ENCODE measurements around the gene SKI.
"Not testable (repeated sequence)": the region's sequence is repeated elsewhere in the genome, so short reads cannot be mapped to it uniquely, and the experiment has no call there.

Gene SKI

DNA sequence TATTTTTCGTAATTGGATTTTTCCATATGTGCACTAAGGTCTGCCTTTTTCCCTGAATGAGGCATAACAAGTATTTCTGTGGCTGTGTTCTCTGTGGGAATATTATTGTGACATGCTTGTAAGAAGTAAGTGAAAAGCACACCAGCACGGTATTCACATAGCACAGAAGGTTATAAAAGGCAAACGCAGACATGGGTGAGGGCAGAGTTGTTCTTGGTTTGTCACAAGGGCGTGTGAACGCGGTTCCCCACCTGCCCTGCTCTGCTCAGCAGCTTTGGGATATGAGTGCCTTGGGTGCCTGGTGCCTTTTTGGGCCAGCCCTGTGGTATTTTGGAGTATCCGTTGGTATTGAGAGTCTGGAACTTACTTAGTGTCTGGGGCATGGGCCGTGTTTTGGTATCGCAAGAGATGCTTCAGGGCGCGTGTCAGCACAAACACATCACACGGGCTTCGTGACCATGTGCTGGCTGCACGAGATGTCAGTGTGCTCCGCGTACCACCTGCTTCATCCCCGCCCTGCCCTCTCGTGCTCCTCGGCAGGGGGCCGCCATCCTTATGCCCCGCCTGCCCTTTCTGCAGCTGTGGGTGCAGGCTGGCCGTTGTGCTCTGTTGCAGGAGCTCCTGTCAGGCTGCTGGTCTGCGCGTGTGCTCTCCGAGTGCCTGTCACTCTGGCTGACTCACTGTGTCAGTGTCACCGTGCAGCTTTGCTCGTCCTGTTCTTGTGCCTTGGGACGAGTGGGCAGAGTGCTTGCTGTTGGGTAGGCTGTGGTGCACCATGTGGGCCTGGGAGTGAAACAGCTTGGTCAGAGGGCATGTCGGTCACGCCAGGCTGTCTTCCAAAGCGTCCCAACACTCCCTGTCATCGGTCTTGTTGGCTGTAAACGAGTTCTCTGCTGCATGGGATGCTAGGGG lies 15.0 kb downstream of the SKI start:
- DNase-seq (ENCODE audit: low read depth in 2 of 2): no peak

DNA sequence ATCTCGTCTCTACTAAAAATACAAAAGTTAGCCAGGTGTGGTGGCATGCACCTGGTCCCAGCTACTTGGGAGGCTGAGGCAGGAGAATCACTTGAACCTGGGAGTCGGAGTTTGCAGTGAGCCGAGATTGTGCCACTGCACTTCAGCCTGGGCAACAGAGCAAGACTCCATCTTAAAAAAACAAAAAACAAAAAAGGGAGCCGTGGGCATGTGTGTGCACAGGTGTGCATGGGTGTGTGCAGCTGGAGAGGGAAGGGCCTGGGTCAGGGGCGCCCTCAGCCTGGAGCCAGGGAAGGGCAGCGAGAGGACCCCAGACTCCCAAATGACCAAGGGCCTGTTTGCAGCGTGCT lies 18.9 kb downstream of the SKI start:
- not testable (repeated sequence) for DNase-seq (ENCODE audit: low read depth in 2 of 2)

DNA sequence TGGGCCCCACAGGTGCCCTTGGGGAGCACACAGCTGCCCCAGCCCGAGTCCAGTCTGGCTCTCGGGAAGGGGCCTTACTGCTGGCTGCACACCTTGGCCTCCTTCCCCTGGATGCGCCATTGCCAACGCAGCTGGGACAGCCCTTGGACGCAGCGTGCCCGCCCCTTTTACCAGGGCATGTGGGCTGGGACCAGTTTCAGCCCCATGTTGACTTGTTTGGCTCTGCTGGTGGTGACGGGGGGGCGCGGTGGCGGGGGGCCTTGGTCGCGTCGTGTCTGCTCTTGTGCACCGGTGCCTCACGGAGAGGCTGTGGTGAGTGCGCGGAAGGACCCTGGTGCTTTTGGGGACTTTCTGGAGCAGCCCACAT lies 19.6 kb downstream of the SKI start:
- no peak for DNase-seq (ENCODE audit: low read depth in 2 of 2)

DNA sequence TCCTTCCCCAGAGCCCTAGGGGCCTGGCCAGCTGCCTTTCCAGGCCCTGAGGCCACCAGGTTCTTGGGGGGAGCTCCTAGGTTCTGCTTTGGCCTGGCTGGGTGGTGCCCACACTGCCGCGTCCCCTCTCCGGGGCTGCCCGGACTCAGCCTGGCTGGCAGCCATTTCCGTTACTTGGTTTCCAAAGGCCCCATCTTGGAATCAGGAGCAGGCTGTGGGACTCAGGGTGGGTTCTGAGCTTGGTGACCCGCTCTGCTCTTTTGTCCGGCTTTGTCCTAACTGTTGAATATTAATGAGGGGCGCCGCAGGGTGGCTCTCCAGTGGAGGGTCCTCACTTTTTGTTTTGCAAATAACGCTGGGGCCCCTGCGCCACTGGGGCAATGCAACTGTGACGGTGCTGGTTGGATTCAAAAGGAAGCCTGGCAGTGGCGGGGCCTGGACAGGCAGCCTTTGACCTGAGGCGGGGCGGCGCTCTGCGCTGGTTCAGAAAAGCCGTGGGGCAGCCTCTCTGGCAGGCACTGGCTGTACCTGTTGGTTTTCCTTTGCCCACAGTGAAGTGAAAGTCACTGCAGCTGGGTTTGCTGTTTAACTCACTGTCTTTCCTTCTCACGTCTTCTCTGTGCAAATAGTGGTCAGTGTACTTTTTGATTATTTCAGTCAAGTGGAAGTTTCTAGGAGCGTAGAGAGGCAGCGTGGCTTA lies 20.2 kb downstream of the SKI start:
- no peak for DNase-seq (ENCODE audit: low read depth in 2 of 2)

DNA sequence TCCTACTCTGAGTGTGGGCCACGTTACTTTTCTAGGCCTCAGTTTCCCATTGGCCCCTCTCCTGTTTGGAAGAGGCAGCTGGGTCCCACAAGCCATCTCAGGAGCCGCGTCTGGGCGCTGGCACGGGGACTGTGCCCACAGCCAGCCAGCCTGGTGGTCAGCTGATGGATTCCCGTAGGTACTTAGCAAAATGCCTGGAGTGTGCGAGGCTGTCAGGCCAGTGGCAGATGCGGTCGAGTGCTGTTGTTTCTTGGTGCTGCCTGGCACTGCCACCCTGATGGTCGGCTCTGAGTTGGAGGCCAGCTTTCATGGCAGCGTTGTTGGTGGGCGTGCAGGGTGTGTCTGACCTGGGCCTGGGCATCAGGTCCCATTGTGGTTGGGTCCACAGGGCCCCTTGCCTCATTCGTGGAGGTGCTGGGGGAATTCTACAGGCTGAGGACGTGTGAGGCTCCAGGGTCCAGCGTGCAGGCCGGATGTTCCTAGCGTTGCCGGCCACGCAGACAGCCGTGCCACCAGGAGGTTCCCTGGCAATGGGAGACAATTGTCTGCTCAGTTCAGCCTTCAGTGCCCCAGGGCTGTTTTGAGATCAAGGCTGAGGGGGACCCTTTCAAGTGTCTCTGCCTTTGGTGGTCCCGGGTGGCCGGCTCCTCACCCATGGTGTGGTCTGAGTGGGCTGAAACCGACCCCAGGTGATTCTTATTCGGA lies 20.9 kb downstream of the SKI start:
- DNase-seq (ENCODE audit: low read depth in 2 of 2): no peak

DNA sequence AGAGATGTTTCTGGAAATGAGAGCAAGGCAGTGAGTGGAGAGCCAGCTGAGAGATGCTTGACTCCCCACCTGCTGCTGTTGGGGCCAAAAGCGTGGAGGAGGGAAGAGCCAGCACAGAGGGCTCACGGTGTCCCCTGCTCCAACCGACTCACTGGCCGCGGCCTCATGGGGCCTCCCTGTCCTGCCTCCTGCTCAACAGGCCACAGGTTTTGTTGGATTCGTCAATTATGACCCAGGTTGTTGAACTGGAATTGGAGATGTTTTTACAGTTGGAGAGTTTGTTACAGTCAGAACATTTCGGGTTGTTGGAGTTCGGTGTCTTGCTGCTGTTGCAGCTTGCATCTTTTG lies 21.4 kb downstream of the SKI start:
- no peak for DNase-seq (ENCODE audit: low read depth in 2 of 2)

DNA sequence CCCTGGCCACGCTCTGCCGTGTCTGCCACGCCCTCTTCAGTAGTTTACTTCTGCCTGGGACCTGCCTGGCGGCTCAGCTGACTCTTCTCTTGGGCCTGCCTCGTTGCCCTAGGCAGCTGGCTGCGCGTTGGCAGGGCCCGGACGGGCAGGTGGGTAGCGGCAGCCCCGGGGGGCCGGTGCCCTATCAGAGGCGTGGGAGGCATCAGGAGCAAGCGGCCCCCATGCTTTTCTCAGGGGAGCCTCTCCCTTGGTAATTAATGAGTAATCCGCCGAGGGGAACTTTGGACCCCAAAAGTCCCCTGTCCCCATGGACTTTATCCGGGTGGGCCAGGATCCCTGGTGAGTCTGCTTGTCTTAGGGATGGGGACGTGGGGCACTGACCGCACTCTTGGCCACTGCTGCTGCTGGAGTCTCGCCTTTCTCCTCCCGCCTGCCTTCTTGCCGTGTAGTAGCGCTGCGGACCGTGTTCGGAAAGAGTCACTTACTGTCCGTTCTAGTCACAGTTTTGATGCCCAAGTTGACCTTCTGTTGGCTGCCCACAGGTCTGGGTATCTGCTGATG lies 22.7 kb downstream of the SKI start:
- no peak for DNase-seq (ENCODE audit: low read depth in 2 of 2)

DNA sequence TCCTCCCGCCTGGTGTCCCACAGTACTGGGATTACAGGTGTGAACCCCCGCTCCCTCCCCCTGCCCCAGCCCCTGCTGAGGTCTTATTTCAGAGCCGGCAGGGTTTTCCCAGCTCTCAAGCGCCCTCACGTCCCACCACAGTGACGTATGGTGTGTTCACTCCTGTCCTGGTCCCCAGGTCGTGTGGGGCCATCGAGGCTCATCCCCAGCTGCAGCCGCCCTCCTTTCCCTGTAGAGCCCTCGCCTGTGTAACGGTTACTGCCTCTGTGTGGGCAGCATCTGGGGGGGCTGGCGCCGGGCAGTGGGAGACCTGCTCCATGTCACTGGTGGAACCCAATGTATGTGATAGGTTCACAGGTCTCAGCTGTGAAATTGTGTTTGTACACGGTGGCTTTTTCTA lies 23.2 kb downstream of the SKI start:
- no peak for DNase-seq (ENCODE audit: low read depth in 2 of 2)

DNA sequence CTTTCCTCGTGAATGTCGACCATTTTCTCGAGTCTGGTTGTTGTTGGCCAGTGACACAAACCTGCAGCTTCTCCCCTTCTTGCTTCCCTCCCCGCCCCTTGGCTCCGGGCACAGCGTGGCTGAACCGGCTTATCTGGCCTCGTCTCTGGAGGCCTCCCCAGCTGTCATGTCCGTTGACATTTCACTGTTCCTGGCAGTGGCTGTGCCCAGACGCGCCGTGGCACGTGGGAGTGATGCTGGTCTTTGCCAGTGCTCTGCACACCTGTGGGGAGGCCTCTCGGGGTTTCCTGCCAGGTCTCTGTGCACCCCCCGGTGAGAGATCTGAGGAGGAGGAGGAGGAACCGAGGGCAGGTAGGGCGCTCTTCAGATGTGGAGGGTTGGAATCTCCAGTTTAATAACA lies 23.7 kb downstream of the SKI start:
- no peak for DNase-seq (ENCODE audit: low read depth in 2 of 2)

DNA sequence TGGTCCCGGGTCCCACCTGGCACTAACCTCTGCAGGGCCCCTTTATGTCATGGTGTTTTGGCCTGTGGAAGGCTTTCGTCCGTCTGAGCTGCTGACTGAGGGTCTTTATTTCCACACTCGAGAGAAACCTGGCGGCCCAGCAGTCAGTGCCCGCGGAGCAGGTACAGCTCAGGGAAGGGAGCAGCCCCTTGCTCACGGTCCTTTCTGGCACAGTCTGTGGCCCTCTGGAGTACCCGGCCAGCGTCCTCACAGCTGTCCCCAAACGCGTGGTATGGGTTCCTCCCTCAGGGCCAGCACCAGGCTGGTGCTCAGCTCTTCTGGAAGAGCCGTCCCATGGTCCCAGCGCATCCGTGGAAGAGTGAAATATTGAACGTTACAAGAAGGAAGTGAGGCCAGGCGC lies 24.3 kb downstream of the SKI start:
- DNase-seq (ENCODE audit: low read depth in 2 of 2): no peak

DNA sequence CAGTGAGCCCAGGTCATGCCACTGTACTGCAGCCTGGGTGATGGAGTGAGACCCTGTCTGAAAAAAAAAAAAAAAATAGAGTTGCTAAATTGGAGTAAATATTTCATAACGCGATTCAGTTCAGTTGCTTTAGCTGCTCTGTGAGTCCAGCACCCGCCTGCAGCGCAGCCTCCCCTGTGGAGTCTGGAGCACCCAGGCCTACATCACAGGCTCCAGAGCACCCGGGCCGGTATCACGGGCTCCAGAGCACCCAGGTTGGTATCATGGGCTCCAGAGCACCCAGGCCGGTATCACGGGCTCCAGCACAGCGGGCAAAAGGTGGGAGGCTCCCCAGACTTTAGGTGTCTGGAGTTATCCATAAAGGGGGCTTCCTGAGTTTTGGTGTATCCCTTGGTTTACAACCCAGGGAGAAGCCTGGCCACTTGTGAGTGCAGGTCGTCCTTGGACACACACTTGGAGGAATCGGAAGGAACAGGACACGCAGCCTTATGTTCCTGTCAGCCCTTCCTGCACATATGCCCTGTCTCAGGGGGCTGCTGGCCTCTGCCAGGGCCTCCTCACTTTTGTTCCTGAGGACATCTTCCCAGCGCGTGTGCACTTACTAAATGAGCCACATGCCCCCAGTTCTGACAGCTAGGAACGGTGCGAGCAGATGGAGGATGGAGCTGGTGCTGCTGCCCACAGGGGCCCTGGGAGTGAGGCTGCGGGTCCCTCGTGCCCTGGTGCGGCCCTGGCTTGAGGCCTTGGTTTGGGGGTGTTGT lies 25.1 kb downstream of the SKI start:
- DNase-seq (ENCODE audit: low read depth in 2 of 2): no peak

DNA sequence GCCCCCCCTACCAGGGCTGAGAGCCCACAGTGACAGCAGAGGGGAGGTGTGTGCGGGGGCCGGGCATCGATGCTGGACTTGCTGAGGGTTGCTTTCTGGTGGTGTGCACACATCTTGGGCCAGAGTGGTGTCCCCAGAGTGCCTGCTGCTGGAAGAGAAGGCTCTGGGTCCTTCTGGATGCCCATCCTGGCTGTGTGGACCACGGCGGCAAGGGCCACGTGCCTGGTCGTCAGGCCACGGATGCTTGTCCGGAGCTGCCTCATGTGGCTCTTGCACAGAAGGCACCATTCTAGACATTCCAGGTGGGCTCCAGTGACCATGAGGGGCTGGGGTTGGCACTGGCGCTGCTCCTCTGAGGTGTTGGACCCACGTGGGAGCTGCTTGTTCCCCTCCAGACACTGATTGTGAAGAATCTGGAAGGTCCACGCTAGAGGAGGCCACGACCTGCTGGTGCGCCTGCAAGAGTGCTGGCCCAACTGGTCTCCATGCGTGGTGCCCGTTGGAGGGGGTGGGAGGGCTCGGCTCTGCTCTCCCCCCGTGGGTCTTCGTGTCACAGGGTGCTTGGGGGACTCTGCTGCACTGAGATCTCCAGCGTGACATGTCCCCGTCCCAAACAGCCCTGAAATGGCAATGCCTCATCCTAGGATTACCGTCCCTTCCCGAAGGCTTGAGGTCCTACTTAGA lies 25.8 kb downstream of the SKI start:
- no peak for DNase-seq (ENCODE audit: low read depth in 2 of 2)

DNA sequence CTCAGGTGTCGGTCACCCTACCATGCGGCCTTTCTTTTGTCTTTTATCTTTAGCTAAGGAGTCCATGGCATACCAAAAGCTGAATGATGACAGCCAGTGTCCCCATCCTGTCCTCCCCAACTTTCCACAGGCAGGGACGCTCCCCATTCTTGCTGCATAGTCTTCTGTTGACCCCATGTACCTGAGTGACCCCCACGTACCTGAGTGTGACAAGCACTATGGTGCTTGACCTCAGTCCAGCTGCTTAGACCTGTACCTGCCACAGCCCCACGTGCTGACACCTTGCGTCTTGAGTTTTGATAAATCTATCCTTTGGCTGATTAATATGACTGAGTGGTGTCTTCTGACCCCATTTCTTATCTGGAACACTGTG lies 26.9 kb downstream of the SKI start:
- no peak for DNase-seq (ENCODE audit: low read depth in 2 of 2)

DNA sequence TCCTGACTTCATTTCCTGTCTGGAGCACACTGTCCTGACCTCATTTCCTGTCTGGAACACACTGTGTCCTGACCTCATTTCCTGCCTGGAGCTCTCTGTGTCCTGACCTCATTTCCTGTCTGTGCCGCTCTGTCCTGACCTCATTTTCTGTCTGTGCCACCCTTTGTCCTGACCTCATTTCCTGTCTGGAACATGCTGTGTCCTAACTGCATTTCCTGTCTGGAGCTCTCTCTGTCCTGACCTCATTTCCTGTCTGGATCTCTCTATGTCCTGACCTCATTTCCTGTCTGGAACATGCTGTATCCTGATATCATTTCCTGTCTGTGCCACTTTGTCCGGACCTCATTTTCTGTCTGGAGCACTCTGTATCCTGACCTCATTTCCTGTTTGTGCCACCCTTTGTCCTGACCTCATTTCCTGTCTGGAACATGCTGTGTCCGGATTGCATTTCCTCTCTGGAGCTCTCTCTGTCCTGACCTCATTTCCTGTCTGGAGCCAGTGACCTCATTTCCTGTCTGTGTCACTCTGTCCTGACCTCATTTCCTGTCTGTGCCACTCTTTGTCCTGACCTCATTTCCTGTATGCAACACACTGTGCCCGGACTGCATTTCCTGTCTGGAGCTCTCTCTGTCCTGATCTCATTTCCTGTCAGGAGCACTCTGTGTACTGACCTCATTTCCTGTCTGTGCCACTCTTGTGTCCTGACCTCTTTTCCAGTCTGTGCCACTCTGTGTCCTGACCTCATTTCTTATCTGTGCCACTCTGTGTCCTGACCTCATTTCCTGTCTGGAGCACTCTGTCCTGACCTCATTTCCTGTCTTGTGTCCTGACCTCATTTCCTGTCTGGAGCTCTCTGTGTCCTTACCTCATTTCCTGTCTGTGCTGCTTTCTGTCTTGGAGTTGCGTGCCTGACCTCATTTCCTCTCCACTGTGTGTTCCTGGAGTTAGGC lies 27.6 kb downstream of the SKI start:
- peak in 1 of 2 donors; percentile 51 for DNase-seq (ENCODE audit: low read depth in 2 of 2)

DNA sequence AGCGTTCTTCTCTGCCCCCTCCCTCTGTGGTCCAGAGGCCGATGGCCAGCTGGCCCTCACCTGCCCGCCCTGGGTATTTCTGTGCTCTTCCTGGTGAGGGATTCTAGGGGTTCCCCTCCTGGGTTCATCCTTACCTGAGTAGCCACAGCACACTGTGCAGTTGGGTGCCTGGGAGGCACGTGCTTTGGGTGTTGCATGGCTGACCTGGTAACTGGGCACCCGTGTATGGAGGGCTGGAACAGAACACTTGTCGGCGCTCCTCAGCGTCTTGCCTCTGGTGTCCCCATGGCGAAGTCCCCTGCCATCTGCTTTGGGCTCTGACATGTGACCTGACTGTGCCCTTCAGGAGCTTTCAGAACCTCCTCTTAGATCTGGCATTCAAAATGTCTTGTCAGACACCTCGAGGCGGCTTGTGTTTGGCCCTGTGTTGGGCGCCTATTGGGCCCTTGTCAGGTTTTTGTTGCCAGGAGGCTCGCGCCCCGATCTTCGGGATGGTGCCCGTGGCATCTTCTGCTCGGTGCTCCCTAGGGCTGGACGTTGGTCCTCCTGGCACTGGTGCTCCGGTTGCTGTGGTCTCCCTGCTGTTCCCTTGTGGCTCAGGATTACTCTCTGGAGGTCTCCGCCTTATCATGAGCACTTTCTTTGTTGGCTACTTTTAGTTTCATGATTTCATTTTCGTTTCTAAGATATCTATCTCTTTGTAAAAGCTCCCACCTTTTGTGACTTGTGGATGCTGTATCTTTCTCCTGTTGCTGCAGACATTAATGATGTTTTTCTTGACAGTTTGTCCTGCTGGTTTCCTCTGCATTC lies 28.5 kb downstream of the SKI start:
- DNase-seq (ENCODE audit: low read depth in 2 of 2): no peak

DNA sequence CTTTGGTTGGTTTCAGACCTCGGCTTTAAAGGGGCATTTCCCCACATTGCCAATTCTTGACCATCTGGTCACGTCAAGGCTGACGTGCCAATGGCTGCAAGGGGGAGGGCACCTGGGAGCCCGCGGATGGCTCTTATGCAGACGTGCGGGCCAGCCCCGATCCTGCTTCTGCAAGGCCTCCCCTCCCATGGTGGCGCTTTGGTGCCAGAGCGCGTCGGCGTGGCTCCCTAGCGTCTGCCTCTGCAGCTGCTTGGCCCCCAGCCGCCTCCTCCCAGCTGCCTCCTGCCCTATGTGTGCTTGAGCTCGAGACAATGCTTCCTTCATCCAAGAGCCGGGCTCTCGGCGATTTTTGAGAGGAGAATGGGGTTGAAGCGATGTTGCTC lies 29.1 kb downstream of the SKI start:
- no peak for DNase-seq (ENCODE audit: low read depth in 2 of 2)

DNA sequence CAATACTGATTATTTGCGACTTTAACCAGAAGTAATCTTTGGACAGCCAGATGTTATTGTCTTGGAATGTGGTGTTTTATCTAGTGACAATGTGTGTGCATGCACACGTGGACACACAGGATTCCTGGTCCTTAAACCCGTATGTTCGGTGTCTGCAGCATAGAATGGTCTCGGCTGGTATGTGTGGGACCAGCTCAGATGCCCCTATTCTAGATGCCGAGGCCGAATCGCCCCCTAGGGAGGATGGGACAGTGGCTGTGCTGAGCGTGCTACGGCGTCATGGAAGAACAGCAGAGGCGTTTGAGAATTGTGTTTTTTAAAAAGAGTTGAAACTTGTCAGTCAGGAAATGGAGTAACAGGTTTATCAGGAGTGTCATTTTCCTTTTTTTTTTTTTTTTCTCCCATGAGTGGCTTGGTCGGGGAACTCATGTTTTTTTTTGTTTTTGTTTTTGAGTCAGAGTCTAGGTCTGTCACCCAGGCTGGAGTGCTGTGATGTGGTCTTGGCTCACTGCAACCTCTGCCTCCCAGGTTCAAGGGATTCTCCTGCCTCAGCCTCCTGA lies 30.1 kb downstream of the SKI start:
- DNase-seq (ENCODE audit: low read depth in 2 of 2): no peak

DNA sequence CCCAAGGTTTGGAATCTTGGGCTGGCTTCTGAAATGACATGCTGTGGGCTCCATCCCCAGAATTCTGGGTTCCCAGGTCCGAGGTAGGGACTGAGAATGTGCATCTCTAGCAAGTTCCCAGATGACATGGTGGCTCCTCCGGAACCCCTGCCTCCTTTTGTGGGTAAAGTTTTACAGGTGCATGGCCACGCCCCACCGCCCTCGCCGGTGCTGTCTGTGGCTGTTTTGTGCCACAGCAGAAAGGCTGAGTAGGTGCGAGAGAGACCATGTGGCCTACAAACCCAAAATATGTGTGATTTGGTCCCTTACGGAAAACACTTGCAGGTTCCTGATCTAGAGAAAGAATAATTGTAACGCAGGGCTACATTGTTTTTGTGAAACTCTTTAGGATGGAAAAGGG lies 30.9 kb downstream of the SKI start:
- peak in 1 of 2 donors; percentile 52 for DNase-seq (ENCODE audit: low read depth in 2 of 2)

Data from stimulated activated CD8-positive, alpha-beta memory T cell treated with anti-CD3 and anti-CD28 coated beads, Interleukin-2, amount 100 ng/mL, for 48 hours (primary cell).